GM19351 (cell line): ENCODE measurements around the gene ZXDC.

Experiments used
- ATAC-seq: cut with Tn5 transposase; IDR thresholded peaks from one replicate; pipeline ENCODE4 v1.9.1; 2021; ENCODE audit warnings: mild to moderate bottlenecking, moderate library complexity; ENCODE audit not compliant: unreplicated experiment

The ZXDC gene, protein sequence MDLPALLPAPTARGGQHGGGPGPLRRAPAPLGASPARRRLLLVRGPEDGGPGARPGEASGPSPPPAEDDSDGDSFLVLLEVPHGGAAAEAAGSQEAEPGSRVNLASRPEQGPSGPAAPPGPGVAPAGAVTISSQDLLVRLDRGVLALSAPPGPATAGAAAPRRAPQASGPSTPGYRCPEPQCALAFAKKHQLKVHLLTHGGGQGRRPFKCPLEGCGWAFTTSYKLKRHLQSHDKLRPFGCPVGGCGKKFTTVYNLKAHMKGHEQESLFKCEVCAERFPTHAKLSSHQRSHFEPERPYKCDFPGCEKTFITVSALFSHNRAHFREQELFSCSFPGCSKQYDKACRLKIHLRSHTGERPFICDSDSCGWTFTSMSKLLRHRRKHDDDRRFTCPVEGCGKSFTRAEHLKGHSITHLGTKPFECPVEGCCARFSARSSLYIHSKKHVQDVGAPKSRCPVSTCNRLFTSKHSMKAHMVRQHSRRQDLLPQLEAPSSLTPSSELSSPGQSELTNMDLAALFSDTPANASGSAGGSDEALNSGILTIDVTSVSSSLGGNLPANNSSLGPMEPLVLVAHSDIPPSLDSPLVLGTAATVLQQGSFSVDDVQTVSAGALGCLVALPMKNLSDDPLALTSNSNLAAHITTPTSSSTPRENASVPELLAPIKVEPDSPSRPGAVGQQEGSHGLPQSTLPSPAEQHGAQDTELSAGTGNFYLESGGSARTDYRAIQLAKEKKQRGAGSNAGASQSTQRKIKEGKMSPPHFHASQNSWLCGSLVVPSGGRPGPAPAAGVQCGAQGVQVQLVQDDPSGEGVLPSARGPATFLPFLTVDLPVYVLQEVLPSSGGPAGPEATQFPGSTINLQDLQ

DNA sequence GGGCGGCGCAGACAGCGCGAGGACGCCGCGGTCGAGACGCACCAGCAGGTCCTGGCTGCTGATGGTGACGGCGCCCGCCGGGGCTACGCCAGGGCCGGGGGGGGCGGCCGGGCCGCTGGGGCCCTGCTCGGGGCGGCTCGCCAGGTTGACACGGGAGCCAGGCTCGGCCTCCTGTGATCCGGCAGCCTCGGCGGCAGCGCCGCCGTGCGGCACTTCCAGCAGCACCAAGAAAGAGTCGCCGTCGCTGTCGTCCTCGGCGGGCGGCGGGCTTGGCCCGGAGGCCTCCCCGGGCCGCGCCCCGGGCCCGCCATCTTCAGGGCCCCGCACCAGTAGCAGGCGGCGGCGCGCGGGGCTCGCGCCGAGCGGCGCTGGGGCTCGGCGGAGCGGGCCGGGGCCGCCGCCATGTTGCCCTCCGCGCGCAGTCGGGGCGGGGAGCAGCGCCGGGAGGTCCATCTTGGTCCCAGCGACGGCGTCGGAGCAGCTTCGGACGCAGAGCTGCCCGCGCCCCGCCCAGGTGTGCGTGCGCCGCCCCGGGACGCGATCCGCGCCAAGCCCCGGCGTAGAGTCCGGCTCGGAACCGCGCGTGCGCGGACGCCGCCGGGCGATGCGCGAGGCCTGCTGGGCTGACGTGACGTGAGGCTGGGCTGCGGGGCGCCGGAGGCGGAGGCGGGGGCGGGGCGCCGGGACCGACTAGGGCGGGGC lies at the start of gene ZXDC:
TSS of gene ZXDC (minus strand) at position 479 of the 702 bp plus-strand sequence. CDS start at position 453, 26 bp downstream.
- peak; percentile 78 for ATAC-seq

DNA sequence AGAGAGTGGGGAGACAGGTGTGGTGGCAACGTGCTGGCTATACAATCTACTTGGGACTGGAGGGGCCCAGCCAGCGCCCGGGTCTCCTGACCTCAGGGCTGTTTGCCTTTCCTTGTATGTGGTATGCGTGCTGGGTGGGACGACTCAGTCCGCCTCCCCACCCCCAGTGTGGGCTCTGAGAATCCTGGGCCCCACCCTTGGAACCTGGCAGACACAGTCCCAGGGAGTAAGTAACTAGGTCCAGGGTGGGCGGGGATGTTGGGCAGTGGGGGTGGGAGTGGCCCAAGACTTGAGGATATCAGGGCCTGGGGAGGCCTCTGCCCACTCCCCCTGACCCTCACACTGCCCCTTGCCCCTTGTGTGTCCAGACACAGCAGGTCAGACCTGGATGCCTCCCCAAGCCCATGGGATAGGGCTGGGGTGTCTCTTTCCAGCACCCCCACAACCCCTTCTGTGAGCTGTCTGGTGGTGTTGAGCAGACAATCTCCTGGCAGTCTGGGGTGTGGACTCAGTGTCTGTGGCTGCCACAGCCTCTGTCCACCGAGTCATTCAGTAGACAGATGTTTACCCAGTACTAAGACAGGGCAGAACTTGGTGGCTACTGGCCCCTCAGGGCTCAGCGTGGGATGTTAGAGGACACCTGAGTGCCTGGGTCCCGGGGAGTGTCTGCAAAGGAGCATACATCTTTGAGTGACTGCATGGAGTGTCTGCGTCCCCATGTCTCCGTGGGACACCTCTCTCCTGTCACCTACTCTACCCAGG lies 49.6 kb upstream of the ZXDC start:
- no peak for ATAC-seq

DNA sequence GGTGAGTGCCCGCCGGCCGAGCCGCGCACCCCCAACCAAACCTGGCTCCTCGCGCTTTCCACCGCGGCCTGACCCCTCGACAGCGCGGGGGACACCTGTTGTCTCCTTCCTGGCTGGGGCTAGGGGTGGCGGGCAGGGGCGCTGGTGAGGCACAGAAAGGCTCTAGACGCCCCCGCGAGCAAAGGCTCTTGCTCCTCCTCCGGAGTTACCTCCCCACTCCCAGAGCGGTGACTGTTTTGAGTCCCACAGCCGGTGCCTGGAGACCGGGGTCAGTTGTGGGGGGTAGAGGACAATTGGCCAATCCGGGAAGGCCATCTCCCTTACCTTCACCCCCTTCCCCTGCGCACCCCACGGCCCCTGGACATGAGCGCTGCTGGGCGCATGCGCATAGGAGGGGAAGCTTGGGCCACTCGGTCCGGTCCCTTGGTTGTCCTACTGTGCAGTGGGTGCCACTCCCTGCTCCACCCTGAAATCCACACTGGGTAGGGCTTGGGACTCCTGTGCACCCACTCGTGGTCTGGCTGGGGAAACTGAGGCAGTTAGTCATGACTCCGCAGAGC lies 48.8 kb upstream of the ZXDC start:
- ATAC-seq: no peak

DNA sequence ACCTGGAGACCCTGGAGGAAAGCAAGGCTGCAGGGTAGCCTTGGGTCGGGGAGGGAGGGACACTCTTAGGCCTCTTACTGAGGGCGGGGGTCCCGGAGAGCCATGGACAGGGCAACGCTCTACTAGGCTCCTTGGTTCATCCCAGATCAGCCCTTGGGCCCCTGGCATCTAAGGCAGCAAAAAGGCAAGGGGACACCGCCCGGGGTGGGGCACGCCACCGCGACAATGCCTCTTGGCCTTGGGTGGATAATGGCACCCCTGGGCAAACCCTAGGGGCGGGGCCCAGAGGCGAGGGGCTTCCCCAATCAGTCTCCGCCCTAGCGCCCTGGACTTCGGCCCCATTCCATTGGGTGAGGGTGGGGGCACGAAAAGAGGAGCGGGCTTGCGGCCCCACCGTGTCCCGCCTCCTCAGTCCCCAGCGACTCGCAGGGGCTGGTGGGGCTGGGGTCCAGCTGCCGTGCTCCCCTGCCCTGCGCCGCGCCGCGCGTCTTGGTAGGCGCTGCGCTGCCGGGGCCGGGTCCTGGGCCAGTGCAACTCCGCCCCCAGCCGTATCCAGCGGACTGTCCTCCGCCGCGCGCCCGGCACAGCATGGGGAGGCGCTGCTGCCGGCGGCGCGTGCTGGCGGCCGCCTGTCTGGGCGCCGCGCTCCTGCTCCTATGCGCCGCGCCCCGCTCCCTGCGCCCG lies 48.2 kb upstream of the ZXDC start, which contains the start of gene CHST13:
TSS of gene CHST13 (plus strand) at position 411 of the 684 bp plus-strand sequence. CDS start at position 589, 178 bp downstream.
- ATAC-seq: no peak

DNA sequence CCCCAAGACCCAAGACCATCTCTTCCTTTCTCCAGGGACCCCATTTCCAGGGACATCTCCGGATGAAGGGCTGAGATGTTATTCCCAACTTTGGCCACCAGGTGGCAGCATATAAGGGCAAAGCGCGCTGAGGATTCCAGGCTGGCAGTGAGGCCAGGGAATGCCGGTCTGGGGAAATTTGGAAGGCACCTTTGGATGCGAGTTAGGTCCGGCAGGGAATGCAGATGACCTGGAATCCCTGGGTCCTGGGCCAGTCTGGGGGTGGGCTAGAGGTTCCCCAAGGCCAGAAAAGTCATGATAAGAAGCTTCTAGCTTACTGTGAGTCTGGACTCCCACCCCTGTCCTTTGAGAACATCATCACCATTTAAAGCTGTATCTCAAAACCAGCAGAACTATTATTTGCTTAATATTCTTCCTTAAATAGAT lies 46.7 kb upstream of the ZXDC start:
- ATAC-seq: no peak

DNA sequence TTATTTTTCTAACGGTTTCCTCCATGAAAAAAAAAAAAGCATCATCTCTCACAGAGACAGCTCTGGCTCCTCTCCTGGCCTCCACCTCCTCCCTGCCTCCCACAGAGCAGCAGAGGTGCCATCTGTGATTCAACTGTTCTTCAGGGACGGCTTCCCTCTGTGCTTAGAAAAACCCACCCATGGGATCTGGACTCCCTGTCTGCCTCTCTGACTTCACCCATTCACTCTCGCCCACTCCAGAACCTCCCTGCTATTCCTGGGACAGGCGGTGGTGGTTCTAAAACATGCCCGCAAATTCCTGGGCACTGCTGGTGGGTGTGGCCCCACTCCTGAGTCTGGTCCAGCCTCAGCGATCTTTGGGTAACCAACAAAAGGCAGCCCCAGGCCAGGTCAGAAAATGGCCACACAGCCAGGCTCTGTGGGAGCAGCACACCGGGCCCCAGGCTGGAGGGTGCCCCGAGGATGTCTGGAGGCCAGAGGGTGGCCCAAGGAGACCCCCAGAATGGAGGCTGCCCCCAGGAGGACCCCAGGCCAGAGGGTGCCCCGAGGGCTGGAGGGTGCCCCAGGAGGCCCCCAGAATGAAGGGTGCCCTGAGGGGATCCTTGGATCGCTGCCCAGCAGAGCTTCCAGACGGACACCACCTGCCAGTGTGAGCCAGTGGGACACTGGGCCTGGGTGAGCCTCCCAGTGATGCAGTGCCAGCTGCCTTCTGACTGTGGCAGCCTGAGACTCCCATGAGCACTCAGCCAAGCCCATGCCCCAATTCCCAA lies 45.6 kb upstream of the ZXDC start:
- no peak for ATAC-seq

DNA sequence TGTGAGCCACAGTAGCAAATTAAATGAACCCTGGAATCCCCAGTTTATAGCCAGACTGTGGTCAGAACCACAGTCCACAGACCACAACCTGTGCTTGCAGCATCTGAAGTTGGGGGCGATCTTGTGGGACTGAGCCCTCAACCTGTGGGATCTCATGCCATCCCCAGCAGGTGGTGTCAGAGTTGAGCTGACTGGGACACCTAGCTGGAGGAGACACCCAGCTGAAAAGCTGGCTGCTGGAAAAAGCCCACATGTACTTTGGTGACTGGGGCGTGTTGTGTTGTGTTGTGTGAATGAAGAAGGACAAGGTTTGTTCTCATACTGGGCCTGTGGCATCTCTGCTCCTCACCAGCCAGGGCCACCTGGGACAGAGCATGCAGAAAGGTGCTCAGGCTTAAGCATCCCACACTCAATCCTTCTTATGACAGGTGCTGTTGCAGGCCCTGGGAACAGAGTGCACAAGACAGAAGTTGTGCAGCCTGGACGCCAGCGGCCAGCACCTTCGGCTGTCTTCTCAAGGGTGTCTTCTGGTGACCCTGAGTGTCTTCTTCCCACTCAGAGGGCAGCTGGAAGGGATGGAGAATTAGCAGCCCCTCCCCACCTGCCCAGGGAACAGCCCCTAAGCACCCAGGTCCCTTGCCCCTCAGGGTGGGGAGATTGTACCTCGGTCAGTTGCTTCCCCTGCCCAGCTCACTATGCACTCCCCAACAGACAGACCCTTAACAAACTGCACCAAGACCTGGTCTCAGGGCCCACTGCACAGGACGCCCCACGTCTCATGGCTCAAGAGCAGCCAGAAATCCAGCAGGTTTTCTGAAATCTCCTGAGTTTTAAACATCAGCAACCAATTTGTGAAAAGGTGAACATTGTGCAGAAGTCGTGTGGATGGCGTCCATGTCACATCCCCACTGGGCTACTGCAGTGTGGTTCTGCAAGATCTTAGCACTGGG lies 44.1 kb upstream of the ZXDC start:
- ATAC-seq: no peak

DNA sequence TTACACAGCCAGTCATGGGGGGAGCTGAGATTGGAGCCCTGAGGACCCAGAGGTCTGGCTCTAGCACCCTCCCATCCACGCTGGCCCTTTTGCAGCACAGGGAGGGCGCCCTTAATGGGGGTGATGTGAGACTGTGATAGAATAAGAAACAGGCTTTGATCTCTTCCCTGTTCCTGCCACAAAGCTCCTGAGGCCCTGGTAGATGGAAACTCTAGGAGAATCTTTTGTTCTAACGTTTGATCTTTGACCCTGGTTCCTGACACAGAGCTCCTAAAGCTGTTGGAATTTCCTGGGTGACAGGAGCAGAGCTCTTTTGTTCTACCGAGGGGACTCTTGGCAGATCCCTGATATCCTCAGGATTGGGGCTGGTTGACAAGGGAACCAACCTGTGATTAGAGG lies 43.1 kb upstream of the ZXDC start:
- no peak for ATAC-seq

DNA sequence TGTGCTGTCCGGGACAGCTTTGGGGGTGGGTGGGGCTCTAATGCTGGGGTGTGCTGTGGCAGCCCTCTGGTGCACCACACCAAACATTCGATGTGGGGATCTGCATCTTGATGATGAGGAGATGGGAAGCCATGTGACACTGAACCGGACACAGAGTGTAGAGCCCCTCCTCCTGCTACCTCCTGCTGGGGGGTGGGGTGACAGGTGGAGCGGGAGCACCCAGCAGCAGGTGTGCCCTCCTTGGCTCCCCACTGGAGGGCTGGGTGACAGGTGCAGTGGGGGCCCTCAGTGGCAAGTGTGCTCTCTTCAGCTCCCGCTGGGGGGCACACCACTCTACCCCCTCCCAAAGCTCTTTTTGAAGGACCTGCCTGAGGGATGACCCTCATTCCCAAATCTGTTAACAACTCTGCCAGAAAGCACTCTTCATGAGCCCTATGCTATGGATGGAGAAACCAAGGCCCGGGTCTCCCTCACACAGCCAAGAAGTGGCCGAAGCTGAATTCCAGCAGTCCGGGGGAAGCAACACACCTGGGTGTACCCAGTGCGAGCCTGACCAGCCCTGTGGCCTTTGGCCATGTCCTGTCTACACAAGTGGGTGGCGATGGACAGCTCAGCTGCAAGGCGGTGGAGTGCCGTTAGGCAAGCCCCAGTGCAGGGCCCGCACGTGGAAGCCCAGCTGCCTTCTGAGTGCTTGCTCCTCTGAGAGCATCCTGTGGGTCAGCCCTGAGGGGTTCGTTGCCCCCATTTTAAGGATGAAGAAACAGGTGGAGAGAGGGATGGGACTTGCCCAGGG lies 42.5 kb upstream of the ZXDC start:
- no peak for ATAC-seq

DNA sequence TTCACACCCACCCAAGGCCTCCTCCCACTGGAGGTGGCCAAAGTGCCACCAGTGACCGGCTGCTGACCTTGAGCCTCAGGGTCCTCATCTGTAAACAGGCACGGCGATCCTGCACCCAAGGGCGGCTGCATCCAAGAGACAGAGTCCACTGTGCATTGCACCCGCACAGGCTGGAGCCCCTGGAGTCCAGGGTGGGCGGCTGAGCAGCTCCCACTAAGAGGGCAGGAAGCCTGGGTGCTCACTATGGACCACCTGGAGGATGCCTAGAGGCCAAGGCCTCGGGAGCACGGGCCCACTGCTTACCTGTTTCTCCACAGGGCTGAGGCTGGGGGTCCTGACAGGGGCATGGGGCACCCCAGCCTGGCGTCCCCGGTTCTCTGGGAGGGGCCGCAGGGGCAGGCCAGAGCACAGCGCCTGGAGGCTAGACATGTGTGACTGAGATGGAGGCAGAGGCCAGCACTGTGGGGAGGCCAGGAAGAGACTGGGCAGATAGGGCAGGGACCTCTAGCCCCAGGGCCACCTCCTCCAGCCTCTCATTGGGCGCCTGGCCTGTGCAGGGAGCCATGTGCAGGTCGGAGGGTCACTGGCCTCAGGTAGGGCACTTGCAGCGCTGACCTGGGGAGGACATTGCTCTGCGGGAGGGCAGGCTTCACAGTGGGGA lies 41.7 kb upstream of the ZXDC start, which contains the start of gene UROC1:
TSS of gene UROC1 (minus strand) at position 483 of the 661 bp plus-strand sequence. CDS start at position 429, 54 bp downstream.
- ATAC-seq: no peak

DNA sequence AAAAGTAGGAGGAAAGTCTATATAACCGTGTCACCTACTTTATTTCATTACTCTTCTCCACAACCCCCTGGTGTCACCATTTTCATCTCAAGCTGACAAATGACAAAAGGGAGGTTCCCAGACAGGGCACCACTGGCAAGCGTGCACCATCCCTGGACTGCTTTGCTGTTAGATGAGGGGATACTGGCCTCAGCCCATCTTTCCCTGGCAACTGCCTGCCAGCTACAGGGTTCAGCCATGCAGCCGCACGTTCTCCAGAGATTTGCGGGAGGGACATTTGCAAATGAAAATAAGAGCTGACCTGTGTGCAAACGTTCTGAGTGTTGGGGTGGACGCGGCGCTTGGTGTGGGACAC lies 41.2 kb upstream of the ZXDC start:
- no peak for ATAC-seq

DNA sequence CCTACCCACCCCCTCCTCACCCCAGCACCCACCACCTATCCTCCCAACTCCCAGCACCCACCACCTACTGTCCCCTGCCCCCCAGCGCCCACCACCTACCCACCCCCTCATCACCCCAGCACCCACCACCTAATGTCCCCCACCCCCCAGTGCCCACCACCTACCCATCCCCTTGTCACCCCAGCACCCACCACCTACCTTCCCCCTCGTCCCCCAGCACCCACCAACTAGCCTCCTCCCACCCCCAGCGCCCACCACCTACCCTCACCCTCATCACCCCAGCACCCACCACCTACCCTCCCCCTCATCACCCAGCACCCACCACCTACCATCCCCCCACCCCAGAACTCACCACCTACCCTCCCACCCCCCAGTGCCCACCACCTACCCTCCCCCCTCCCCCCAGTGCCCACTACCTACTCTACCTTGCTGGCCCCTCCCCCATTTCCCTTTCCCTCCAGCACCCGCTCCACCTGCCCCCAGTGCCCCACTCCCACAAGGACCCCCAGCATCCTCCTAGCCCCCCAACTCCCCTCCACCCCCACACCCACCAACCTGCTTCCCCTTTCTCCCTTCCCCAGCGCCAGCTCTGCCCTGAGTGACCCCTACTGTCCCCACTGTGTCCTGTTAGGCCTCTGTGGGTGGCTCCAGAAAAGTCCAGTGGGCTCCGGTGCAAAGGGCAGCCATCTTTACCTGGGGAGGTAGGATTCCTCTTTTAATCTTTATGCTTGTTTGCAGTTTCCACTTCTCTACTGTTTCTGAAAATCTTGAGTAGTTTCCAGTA lies 40.7 kb upstream of the ZXDC start:
- ATAC-seq: no peak

DNA sequence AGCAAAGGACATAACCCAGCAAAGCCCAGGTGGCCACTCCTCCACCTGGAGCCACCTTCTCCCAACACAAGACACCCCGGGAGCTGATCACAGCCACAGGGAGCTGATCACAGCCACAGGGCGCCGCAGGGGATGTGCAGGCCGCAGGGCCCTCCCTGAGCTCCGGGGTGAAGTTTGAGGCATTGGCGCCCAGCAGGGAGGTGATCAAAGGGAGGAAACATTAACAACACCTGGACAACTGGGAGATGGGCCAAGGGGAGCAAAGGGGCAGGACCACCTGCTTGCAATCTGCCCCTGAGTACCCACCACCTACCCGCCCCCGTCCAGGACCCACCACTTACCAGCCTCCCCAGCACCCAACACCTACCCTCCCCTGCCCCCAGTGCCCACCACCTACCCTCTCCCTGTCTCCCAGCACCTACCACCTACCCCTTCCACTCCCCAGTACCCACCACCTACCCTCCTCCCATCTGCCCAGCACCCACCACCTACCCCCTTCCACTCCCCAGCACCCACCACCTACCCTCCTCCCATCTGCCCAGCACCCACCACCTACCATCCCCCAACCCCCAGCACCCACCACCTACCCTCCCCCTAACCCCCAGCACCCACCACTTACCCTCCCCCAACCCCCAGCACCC lies 39.5 kb upstream of the ZXDC start:
- no peak for ATAC-seq

DNA sequence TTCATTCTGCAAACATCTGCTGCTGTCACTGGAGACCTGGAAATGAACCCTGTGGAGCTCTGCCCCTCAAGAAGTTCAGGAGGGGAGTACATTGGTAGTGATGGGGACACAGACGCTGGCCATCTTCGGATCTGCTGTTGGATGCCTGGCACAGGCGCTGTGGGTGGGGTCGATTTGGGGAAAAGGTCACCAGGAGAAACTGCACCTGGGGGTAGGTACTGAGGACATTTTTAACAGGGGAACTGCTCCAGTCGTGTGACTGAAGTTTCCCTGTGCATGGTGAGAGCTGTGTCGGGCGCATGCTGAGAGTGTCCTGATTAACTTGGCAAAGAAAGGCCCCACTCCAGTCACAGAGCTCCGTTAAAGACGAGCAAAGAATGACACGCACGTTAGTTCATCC lies 38.5 kb upstream of the ZXDC start:
- no peak for ATAC-seq
